ENCODE data around the gene TOP3B. TPM values are rescaled to one million over a fixed set of nuclear protein-coding genes. Genes with fewer than 3 reads are reported as not detected.

The TOP3B gene
- total and polyA plus RNA-seq, 9 of the 15 experiments (the other 6 are each of a cell fraction or from before 2014, with no cell fraction given): 3.0 to 188 (median 112) TPM

DNA sequence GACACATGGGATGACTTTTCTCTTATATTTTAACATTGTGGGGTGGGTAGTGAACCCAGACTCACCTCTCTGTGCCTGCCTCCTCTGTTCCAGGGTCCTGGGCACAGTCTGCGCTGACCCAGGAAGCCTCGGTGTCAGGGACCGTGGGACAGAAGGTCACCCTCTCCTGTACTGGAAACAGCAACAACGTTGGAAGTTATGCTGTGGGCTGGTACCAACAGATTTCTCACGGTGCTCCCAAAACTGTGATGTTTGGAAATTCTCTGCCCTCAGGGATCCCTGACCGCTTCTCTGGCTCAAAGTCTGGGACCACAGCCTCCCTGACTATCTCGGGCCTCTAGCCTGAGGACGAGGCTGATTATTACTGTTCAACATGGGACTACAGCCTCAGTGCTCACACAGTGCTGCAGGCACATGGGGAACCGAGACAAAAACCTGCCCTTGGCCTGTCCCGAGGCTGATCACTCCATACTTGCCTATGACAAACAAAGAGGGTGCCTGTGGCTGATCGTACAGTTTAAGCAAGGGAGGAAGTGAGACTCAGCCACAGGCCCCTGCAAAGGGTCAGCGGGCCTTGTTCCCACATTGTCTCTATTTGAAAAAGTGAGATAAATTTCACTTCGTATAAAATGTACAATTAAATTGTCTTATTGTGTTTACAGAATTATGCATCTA is 43.7 kb upstream of the TOP3B start (continued):
- TF ChIP-seq, protein P1, sequence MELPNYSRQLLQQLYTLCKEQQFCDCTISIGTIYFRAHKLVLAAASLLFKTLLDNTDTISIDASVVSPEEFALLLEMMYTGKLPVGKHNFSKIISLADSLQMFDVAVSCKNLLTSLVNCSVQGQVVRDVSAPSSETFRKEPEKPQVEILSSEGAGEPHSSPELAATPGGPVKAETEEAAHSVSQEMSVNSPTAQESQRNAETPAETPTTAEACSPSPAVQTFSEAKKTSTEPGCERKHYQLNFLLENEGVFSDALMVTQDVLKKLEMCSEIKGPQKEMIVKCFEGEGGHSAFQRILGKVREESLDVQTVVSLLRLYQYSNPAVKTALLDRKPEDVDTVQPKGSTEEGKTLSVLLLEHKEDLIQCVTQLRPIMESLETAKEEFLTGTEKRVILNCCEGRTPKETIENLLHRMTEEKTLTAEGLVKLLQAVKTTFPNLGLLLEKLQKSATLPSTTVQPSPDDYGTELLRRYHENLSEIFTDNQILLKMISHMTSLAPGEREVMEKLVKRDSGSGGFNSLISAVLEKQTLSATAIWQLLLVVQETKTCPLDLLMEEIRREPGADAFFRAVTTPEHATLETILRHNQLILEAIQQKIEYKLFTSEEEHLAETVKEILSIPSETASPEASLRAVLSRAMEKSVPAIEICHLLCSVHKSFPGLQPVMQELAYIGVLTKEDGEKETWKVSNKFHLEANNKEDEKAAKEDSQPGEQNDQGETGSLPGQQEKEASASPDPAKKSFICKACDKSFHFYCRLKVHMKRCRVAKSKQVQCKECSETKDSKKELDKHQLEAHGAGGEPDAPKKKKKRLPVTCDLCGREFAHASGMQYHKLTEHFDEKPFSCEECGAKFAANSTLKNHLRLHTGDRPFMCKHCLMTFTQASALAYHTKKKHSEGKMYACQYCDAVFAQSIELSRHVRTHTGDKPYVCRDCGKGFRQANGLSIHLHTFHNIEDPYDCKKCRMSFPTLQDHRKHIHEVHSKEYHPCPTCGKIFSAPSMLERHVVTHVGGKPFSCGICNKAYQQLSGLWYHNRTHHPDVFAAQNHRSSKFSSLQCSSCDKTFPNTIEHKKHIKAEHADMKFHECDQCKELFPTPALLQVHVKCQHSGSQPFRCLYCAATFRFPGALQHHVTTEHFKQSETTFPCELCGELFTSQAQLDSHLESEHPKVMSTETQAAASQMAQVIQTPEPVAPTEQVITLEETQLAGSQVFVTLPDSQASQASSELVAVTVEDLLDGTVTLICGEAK (IDR thresholded peaks at IDR 0.05): no peak
- TF ChIP-seq, protein P1 (CRISPR knock-in tag; IDR thresholded peaks at IDR 0.05): no peak
- no peak for TF ChIP-seq MEF2D (tag; conservative IDR thresholded peaks at IDR 0.05; ENCODE audit: low read depth)
- TF ChIP-seq RBM25 (IDR thresholded peaks at IDR 0.05; ENCODE audit: low read depth, low read length, severe bottlenecking): no peak
- no peak for TF ChIP-seq GATA2 (CRISPR knock-in tag; IDR thresholded peaks at IDR 0.05)
- peak; percentile 21; the same call in 1 of the 2 replicates for TF ChIP-seq ZBTB7A (IDR thresholded peaks at IDR 0.05; ENCODE audit: borderline replicate concordance, control insufficient read depth, low read depth, low read length)
- no peak for TF ChIP-seq MYBL2 (IDR thresholded peaks at IDR 0.05; ENCODE audit: low read depth)
- TF ChIP-seq MYBL2 (CRISPR knock-in tag; IDR thresholded peaks at IDR 0.05; ENCODE audit: borderline replicate concordance): peak; percentile 34; the same call in 1 of the 2 replicates
- peak; percentile 85; the same call in 1 of the 2 replicates for TF ChIP-seq MED1 (CRISPR knock-in tag; IDR thresholded peaks at IDR 0.05; ENCODE audit: borderline replicate concordance)
- TF ChIP-seq, protein P2, sequence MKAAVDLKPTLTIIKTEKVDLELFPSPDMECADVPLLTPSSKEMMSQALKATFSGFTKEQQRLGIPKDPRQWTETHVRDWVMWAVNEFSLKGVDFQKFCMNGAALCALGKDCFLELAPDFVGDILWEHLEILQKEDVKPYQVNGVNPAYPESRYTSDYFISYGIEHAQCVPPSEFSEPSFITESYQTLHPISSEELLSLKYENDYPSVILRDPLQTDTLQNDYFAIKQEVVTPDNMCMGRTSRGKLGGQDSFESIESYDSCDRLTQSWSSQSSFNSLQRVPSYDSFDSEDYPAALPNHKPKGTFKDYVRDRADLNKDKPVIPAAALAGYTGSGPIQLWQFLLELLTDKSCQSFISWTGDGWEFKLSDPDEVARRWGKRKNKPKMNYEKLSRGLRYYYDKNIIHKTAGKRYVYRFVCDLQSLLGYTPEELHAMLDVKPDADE (conservative IDR thresholded peaks at IDR 0.05; ENCODE audit: control insufficient read depth, low read depth, low read length): 0 out of 2 replicates have a peak, but pooled peaks have one; percentile 39
- TF ChIP-seq, protein P3, sequence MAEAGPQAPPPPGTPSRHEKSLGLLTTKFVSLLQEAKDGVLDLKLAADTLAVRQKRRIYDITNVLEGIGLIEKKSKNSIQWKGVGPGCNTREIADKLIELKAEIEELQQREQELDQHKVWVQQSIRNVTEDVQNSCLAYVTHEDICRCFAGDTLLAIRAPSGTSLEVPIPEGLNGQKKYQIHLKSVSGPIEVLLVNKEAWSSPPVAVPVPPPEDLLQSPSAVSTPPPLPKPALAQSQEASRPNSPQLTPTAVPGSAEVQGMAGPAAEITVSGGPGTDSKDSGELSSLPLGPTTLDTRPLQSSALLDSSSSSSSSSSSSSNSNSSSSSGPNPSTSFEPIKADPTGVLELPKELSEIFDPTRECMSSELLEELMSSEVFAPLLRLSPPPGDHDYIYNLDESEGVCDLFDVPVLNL (CRISPR knock-in tag; IDR thresholded peaks at IDR 0.05; ENCODE audit: low read depth): 0 out of 2 replicates have a peak, but pooled peaks have one; percentile 18
- peak; percentile 26; the same call in 1 of the 2 replicates for TF ChIP-seq ZBED1 (IDR thresholded peaks at IDR 0.05)
- no peak for TF ChIP-seq SMARCB1 (IDR thresholded peaks at IDR 0.05; ENCODE audit: insufficient read length, low read depth)
- no peak for TF ChIP-seq ZBTB8A (IDR thresholded peaks at IDR 0.05; ENCODE audit: partially characterized antibody)
- TF ChIP-seq BRCA1 (IDR thresholded peaks at IDR 0.05): no peak
- peak; percentile 72; the same call in 1 of the 2 replicates for TF ChIP-seq BRCA1 (CRISPR knock-in tag; IDR thresholded peaks at IDR 0.05)
- 0 out of 2 replicates have a peak, but pooled peaks have one; percentile 1 for TF ChIP-seq CBFB (CRISPR knock-in tag; IDR thresholded peaks at IDR 0.05)
